Ishikawa (cell line): ENCODE results near the gene SRSF1.
A peak's percentile ranks its signal among the peaks of the same experiment; 100 is the strongest.

Experiments used
- CEBPB ChIP-seq: IDR thresholded peaks from 2 replicates; pipeline ENCODE4 v1.6.1; 2012
- CREB1 ChIP-seq: IDR thresholded peaks from 2 replicates; pipeline ENCODE4 v1.6.1; 2012; ENCODE audit warnings: low read depth
- EP300 ChIP-seq: IDR thresholded peaks from 2 replicates; pipeline ENCODE4 v1.6.1; 2012; ENCODE audit warnings: borderline replicate concordance
- FOXM1 ChIP-seq: IDR thresholded peaks from 2 replicates; pipeline ENCODE4 v1.6.1; 2012; ENCODE audit warnings: low read depth, borderline replicate concordance
- TAF1 ChIP-seq: IDR thresholded peaks from 2 replicates; pipeline ENCODE4 v1.6.1; 2012; ENCODE audit warnings: low read depth, mild to moderate bottlenecking
- TEAD4 ChIP-seq: IDR thresholded peaks from 2 replicates; pipeline ENCODE4 v1.6.1; 2012
- YY1 ChIP-seq: IDR thresholded peaks from 2 replicates; pipeline ENCODE4 v1.6.1; 2012; ENCODE audit warnings: low read depth
- TF ChIP-seq, protein P1 (sequence below): IDR thresholded peaks from 2 replicates; pipeline ENCODE4 v1.6.1; 2012
- TF ChIP-seq, protein P2 (sequence below): IDR thresholded peaks from 2 replicates; pipeline ENCODE4 v1.6.1; 2012; ENCODE audit warnings: low read depth, mild to moderate bottlenecking
- TF ChIP-seq, protein P3 (sequence below): IDR thresholded peaks from 2 replicates; pipeline ENCODE4 v1.6.1; 2012

DNA sequence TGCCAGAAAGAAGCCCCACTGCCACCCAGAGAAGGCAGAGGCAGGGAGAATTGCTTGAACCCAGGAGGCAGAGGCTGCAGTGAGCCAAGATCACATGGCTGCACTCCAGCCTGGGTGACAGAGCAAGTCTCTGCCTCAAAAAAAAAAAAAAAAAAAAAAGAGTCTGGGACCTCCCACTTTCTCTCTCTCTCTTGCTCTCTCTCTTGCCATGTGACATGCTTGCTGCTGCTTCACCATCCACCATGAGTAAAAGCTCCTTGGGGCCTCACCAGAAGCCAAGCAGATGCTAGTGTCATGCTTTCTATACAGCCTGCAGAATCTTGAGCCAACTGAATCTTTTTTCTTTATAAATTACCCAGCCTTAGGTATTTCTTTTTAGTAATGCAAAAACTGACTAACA lies 21.5 kb upstream of the SRSF1 start:
- TF ChIP-seq YY1 (no peak), TEAD4 (no peak), TAF1 (no peak), EP300 (no peak), FOXM1 (no peak), CEBPB (no peak), CREB1 (no peak)
- TF ChIP-seq, protein P1, sequence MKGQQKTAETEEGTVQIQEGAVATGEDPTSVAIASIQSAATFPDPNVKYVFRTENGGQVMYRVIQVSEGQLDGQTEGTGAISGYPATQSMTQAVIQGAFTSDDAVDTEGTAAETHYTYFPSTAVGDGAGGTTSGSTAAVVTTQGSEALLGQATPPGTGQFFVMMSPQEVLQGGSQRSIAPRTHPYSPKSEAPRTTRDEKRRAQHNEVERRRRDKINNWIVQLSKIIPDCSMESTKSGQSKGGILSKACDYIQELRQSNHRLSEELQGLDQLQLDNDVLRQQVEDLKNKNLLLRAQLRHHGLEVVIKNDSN = peak; percentile 66
- TF ChIP-seq, protein P2, sequence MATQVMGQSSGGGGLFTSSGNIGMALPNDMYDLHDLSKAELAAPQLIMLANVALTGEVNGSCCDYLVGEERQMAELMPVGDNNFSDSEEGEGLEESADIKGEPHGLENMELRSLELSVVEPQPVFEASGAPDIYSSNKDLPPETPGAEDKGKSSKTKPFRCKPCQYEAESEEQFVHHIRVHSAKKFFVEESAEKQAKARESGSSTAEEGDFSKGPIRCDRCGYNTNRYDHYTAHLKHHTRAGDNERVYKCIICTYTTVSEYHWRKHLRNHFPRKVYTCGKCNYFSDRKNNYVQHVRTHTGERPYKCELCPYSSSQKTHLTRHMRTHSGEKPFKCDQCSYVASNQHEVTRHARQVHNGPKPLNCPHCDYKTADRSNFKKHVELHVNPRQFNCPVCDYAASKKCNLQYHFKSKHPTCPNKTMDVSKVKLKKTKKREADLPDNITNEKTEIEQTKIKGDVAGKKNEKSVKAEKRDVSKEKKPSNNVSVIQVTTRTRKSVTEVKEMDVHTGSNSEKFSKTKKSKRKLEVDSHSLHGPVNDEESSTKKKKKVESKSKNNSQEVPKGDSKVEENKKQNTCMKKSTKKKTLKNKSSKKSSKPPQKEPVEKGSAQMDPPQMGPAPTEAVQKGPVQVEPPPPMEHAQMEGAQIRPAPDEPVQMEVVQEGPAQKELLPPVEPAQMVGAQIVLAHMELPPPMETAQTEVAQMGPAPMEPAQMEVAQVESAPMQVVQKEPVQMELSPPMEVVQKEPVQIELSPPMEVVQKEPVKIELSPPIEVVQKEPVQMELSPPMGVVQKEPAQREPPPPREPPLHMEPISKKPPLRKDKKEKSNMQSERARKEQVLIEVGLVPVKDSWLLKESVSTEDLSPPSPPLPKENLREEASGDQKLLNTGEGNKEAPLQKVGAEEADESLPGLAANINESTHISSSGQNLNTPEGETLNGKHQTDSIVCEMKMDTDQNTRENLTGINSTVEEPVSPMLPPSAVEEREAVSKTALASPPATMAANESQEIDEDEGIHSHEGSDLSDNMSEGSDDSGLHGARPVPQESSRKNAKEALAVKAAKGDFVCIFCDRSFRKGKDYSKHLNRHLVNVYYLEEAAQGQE = no peak
- TF ChIP-seq, protein P3, sequence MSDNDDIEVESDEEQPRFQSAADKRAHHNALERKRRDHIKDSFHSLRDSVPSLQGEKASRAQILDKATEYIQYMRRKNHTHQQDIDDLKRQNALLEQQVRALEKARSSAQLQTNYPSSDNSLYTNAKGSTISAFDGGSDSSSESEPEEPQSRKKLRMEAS = no peak
